GM23338 (cell line): ENCODE results near the gene PKHD1. TPM values are rescaled to one million over a fixed set of nuclear protein-coding genes. Genes with fewer than 3 reads are reported as not detected.

Source experiments
- ATAC-seq: fragments of 200-7000 bp; cut with Tn5 transposase; 3 replicates; pipeline ENCODE4 v1.9.1; 2020
- DNase-seq: peaks from one replicate; pipeline ENCODE4 v3.0.0-alpha.2; 2015; ENCODE audit warnings: low spot score
- H2AFZ ChIP-seq: fragments of 200-600 bp; sonication (generic); 2 replicates; pipeline ENCODE4 v1.8.0; 2016; ENCODE audit warnings: antibody characterized with exemption, mild to moderate bottlenecking, moderate library complexity
- H3F3A ChIP-seq: fragments of 200-600 bp; sonication (generic); replicated peaks from 2 replicates; pipeline ENCODE4 v1.8.0; 2017; ENCODE audit warnings: antibody characterized with exemption, mixed run types, low read depth
- H3K27ac ChIP-seq: fragments of 200-600 bp; sonication (generic); 2 replicates; pipeline ENCODE4 v1.6.1; 2016; ENCODE audit warnings: low read depth
- H3K27me3 ChIP-seq: fragments of 200-600 bp; sonication (generic); 2 replicates; pipeline ENCODE4 v1.8.0; 2016; ENCODE audit warnings: mild to moderate bottlenecking, mixed run types, moderate library complexity; ENCODE audit not compliant: insufficient read depth
- H3K36me3 ChIP-seq: fragments of 200-600 bp; sonication (generic); 2 replicates; pipeline ENCODE4 v1.8.0; 2016; ENCODE audit warnings: mild to moderate bottlenecking; ENCODE audit not compliant: insufficient read depth
- H3K4me1 ChIP-seq: fragments of 200-600 bp; sonication (generic); 2 replicates; pipeline ENCODE4 v1.8.0; 2016; ENCODE audit warnings: mild to moderate bottlenecking, moderate library complexity; ENCODE audit not compliant: insufficient read depth
- H3K4me2 ChIP-seq: fragments of 200-600 bp; sonication (generic); 2 replicates; pipeline ENCODE4 v1.7.1; 2017; ENCODE audit warnings: mixed run types
- H3K4me3 ChIP-seq: fragments of 200-600 bp; sonication (generic); 2 replicates; pipeline ENCODE4 v1.6.1; 2016; ENCODE audit warnings: mixed run types
- H3K79me2 ChIP-seq: fragments of 200-600 bp; sonication (generic); replicated peaks from 2 replicates; pipeline ENCODE4 v1.8.0; 2017; ENCODE audit warnings: mild to moderate bottlenecking; ENCODE audit not compliant: insufficient read depth
- H3K9me2 ChIP-seq: fragments of 200-600 bp; sonication (generic); 2 replicates; pipeline ENCODE4 v1.8.0; 2017; ENCODE audit not compliant: insufficient read depth
- H4K20me1 ChIP-seq: fragments of 200-600 bp; sonication (generic); replicated peaks from 2 replicates; pipeline ENCODE4 v1.8.0; 2017; ENCODE audit warnings: mild to moderate bottlenecking; ENCODE audit not compliant: insufficient read depth
- H3K27ac Mint-ChIP-seq: 2 replicates; pipeline ENCODE4 v1.8.0; 2020; ENCODE audit warnings: inconsistent platforms, mild to moderate bottlenecking, moderate library complexity, mixed read lengths
- H3K27me3 Mint-ChIP-seq: 3 replicates; pipeline ENCODE4 v1.8.0; 2022; ENCODE audit warnings: low read depth, mild to moderate bottlenecking, moderate library complexity, mixed read lengths, inconsistent platforms; ENCODE audit not compliant: insufficient read depth, poor library complexity
- H3K36me3 Mint-ChIP-seq: 3 replicates; pipeline ENCODE4 v1.8.0; 2021; ENCODE audit warnings: low read depth, mild to moderate bottlenecking, inconsistent platforms, moderate library complexity, mixed read lengths
- H3K4me1 Mint-ChIP-seq: 3 replicates; pipeline ENCODE4 v1.8.0; 2020; ENCODE audit warnings: mild to moderate bottlenecking, inconsistent platforms, mixed read lengths
- H3K4me3 Mint-ChIP-seq: 3 replicates; pipeline ENCODE4 v1.8.0; 2021; ENCODE audit warnings: moderate library complexity, mild to moderate bottlenecking, inconsistent platforms, mixed read lengths
- H3K9me3 Mint-ChIP-seq: 3 replicates; pipeline ENCODE4 v1.8.0; 2020; ENCODE audit warnings: moderate library complexity, mild to moderate bottlenecking, inconsistent platforms, mixed read lengths
- EZH2 ChIP-seq: fragments of 200-600 bp; sonication (generic); IDR thresholded peaks from one replicate; pipeline ENCODE4 v1.8.0; 2017; ENCODE audit warnings: antibody characterized with exemption, mild to moderate bottlenecking, low read depth; ENCODE audit not compliant: unreplicated experiment
- JUNB ChIP-seq: IDR thresholded peaks from one replicate; pipeline ENCODE4 v1.6.1; 2016; ENCODE audit warnings: antibody characterized with exemption; ENCODE audit not compliant: unreplicated experiment
- NANOG ChIP-seq: IDR thresholded peaks from 2 replicates; pipeline ENCODE4 v1.6.1; 2016; ENCODE audit warnings: antibody characterized with exemption, borderline replicate concordance
- REST ChIP-seq: IDR thresholded peaks from one replicate; pipeline ENCODE4 v1.6.1; 2018; ENCODE audit warnings: antibody characterized with exemption; ENCODE audit not compliant: unreplicated experiment
- ZNF114 ChIP-seq: fragments of 250-450 bp; sonication (Bioruptor Pico); IDR thresholded peaks from 2 replicates; pipeline ENCODE4 v1.5.0; 2020; ENCODE audit warnings: mild to moderate bottlenecking, moderate library complexity
- ZNF462 ChIP-seq: fragments of 250-450 bp; sonication (Bioruptor Pico); IDR thresholded peaks from 2 replicates; pipeline ENCODE4 v1.5.0; 2020; ENCODE audit warnings: mild to moderate bottlenecking, moderate library complexity
- polyA plus RNA-seq: library from polyadenylated mRNA; unstranded; fragments of >200 nt; fragmentation: Nextera tagmentation; extraction: Ambion mirVana; gene quantifications from 2 replicates; pipeline ENCODE4 v1.2.1, GENCODE V29; 2016
- total RNA-seq: library from RNA; depleted of rRNA; stranded (reverse); fragments of >200 nt; shearing (Covaris generic); gene quantifications from 2 replicates; pipeline ENCODE4 v1.2.3, GENCODE V29; 2014

The PKHD1 gene
- total and polyA plus RNA-seq, 2 experiments from 2014 or later, result 0.03 to 0.07 TPM

- TF ChIP-seq ZNF462 (CRISPR knock-in tag) (no peak), NANOG (no peak), ZNF114 (CRISPR knock-in tag) (no peak), JUNB (no peak), EZH2 (no peak), REST (no peak)
Measured at GRCh38 chr6:51820555-51820954, 266.9 kb downstream of the PKHD1 start (continued).

- Mint-ChIP-seq H3K27ac (no peak overlapping the region), H3K4me1 (peaks cover 39% of the 10 kb centered on the region), H3K36me3 (no peaks in the 10 kb centered on the region), H3K4me3 (no peak overlapping the region), H3K27me3 (peaks cover 5% of the 10 kb centered on the region), H3K9me3 (no peaks in the 10 kb centered on the region; the same call in 2 of the 3 replicates)
- peak; percentile 40 for DNase-seq
- no peaks in the 10 kb centered on the region for H3K36me3 ChIP-seq
- no peaks in the 10 kb centered on the region for H3K79me2 ChIP-seq
- peaks cover 26% of the 10 kb centered on the region for H3K4me1 ChIP-seq
- TF ChIP-seq REST, result no peak
- no peaks in the 10 kb centered on the region for H3K27me3 ChIP-seq
- H3K9me2 ChIP-seq, result no peaks in the 10 kb centered on the region
- no peaks in the 10 kb centered on the region for H4K20me1 ChIP-seq
- H3K27ac ChIP-seq, result no peak overlapping the region
- no peak overlapping the region for H2AFZ ChIP-seq
- no peak overlapping the region for H3K4me2 ChIP-seq
- H3F3A ChIP-seq, result no peaks in the 10 kb centered on the region
- H3K4me3 ChIP-seq, result no peak overlapping the region
- no peak for ATAC-seq
Measured at GRCh38 chr6:51818520-51819022, 268.8 kb downstream of the PKHD1 start.
